ENCODE data around the gene TRIM63. TPM values are rescaled to one million over a fixed set of nuclear protein-coding genes. Genes with fewer than 3 reads are reported as not detected.

Gene TRIM63
- total and polyA plus RNA-seq, 2 donors (not counting 1 experiment from before 2014, with no cell fraction given) = not detected

DNA sequence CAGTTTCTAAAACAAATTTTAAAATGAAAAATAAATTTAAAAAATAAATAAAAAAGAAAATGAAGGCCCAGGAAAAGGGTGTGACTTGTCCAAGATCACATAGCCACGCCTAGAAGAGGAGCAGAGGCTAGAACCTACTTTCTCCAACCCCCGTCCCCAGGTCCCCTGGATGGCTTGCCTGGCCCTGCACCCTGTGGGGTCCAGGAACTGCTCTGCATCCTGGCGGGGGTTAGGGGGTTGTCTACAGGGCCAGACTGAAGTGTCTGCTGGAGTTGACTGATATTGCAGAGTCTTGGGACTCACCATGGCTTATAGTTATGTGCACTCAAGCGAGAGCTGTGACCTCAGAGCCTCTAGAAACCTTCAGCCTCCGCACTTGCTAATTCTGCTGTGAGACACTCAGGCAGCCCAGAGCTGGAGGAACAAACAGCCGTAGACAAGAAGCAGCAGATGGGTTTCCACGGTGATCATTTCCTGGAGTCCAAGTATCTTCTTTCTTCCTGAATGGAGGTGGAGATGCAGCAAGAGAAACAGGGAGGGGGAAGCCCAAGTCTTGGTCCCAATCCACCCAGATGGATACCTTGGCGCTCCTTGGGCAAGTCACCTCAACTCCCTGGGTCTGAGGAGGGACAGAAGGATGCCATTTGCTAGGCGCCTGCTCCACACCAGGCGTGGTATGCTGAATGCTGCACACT, 51.0 kb downstream of the TRIM63 start:
- Histone ChIP-seq H3K9me3 (ENCODE audit: control extremely low read depth in 1 of 3, control insufficient read depth in 2 of 3, insufficient read depth in 1 of 3, low read length in 2 of 3) (no peaks in the 10 kb centered on the region), H3K4me3 (ENCODE audit: control extremely low read depth in 1 of 5, extremely low read depth in 1 of 5, insufficient read depth in 1 of 5, low read depth in 2 of 5, low read length in 4 of 5) (no peak overlapping the region), H3K27me3 (replicated peaks in 1 of 4; ENCODE audit: control extremely low read depth in 1 of 4, control insufficient read depth in 3 of 4, insufficient read depth in 4 of 4, low read length in 3 of 4) (peaks cover 0 to 3% (median 0%) of the 10 kb centered on the region in 4 experiments), H3K27ac (ENCODE audit: low read length in 2 of 2) (no peak overlapping the region), H2AFZ (ENCODE audit: insufficient read depth, low read depth, low read length, poor library complexity, severe bottlenecking) (no peak overlapping the region), H3K9ac (ENCODE audit: low read length) (no peak overlapping the region), H3K36me3 (replicated peaks in 1 of 2; ENCODE audit: control extremely low read depth in 1 of 2, control insufficient read depth in 1 of 2, extremely low read depth in 1 of 2, insufficient read depth in 2 of 2, low read length in 1 of 2) (no peaks in the 10 kb centered on the region), H3K4me1 (ENCODE audit: control insufficient read depth in 2 of 2, insufficient read depth in 2 of 2, low read length in 2 of 2) (no peaks in the 10 kb centered on the region), H3K79me2 (ENCODE audit: control insufficient read depth, insufficient read depth, low read length) (no peaks in the 10 kb centered on the region), H3K4me2 (replicated peaks; ENCODE audit: low read depth, low read length, poor library complexity, severe bottlenecking) (no peak overlapping the region), H4K20me1 (ENCODE audit: control insufficient read depth, insufficient read depth, low read length, poor library complexity, severe bottlenecking) (no peaks in the 10 kb centered on the region)
- intact Hi-C loops (cut with micrococcal nuclease) = no loop called here
- no peak for DNase-seq
- Mint-ChIP-seq H3K4me3 (no peak overlapping the region), H3K27me3 (peaks cover 5% of the 10 kb centered on the region), H3K9me3 (ENCODE audit: insufficient read depth) (no peaks in the 10 kb centered on the region), H3K27ac (no peak overlapping the region), H3K4me1 (no peaks in the 10 kb centered on the region)
- WGBS (ENCODE audit: insufficient coverage) = 84% methylated on average over 6 of the region's 10 CpGs
- ATAC-seq (ENCODE audit: low read depth) = no peak
- ChIA-PET POLR2A (no interaction called here), CTCF (no interaction called here)
- no peak for TF ChIP-seq EZH2 (IDR thresholded peaks at IDR 0.05; ENCODE audit: borderline replicate concordance, insufficient read depth, low read depth, low read length, poor library complexity, severe bottlenecking)
- TF ChIP-seq, protein P1, sequence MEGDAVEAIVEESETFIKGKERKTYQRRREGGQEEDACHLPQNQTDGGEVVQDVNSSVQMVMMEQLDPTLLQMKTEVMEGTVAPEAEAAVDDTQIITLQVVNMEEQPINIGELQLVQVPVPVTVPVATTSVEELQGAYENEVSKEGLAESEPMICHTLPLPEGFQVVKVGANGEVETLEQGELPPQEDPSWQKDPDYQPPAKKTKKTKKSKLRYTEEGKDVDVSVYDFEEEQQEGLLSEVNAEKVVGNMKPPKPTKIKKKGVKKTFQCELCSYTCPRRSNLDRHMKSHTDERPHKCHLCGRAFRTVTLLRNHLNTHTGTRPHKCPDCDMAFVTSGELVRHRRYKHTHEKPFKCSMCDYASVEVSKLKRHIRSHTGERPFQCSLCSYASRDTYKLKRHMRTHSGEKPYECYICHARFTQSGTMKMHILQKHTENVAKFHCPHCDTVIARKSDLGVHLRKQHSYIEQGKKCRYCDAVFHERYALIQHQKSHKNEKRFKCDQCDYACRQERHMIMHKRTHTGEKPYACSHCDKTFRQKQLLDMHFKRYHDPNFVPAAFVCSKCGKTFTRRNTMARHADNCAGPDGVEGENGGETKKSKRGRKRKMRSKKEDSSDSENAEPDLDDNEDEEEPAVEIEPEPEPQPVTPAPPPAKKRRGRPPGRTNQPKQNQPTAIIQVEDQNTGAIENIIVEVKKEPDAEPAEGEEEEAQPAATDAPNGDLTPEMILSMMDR (IDR thresholded peaks at IDR 0.05) = no peak

DNA sequence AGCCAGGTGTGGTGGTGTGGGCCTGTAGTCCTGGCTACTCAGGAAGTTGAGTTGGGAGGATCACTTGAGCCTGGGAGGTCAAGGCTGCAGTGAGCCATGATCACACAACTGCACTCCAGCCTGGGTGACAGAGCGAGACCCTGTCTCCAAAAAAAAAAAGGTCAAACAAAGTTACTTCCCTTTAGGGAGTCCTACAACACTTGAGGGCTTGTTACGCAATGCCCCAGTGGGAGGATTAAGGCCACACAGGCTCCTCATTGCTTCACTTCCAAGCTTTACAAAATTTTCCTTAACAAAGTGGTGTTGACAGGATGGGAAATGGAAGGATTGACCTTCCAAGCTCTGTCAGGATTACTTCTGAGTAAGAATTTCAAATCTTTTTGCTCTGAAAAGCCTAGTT, 52.1 kb downstream of the TRIM63 start:
- ATAC-seq (ENCODE audit: low read depth) = no peak
- WGBS (ENCODE audit: insufficient coverage) = 89% methylated on average over 1 of the region's 2 CpGs
- no peak overlapping the region for H3K27ac ChIP-seq (ENCODE audit: low read length in 2 of 2)
- no peak overlapping the region for H3K4me3 ChIP-seq (ENCODE audit: control extremely low read depth in 1 of 5, extremely low read depth in 1 of 5, insufficient read depth in 1 of 5, low read depth in 2 of 5, low read length in 4 of 5)
- no peak overlapping the region for H3K27ac Mint-ChIP-seq
- no peaks in the 10 kb centered on the region for H3K4me1 Mint-ChIP-seq
- intact Hi-C loops (cut with micrococcal nuclease) = no loop called here
- H3K27me3 Mint-ChIP-seq = peaks cover 4% of the 10 kb centered on the region
- POLR2A ChIA-PET = no interaction called here
- no peaks in the 10 kb centered on the region for H3K4me1 ChIP-seq (ENCODE audit: control insufficient read depth in 2 of 2, insufficient read depth in 2 of 2, low read length in 2 of 2)
- no peaks in the 10 kb centered on the region for H4K20me1 ChIP-seq (ENCODE audit: control insufficient read depth, insufficient read depth, low read length, poor library complexity, severe bottlenecking)
- no peak for DNase-seq
- no peak overlapping the region for H3K4me3 Mint-ChIP-seq
- H3K4me2 ChIP-seq (replicated peaks; ENCODE audit: low read depth, low read length, poor library complexity, severe bottlenecking) = no peak overlapping the region
- no peak overlapping the region for H2AFZ ChIP-seq (ENCODE audit: insufficient read depth, low read depth, low read length, poor library complexity, severe bottlenecking)
- H3K27me3 ChIP-seq (replicated peaks in 1 of 4; ENCODE audit: control extremely low read depth in 1 of 4, control insufficient read depth in 3 of 4, insufficient read depth in 4 of 4, low read length in 3 of 4) = peaks cover 0 to 2% (median 0%) of the 10 kb centered on the region in 4 experiments
- TF ChIP-seq EZH2 (IDR thresholded peaks at IDR 0.05; ENCODE audit: borderline replicate concordance, insufficient read depth, low read depth, low read length, poor library complexity, severe bottlenecking) = no peak
- TF ChIP-seq, protein P1 (IDR thresholded peaks at IDR 0.05) = no peak
- CTCF ChIA-PET = no interaction called here
- H3K36me3 ChIP-seq (replicated peaks in 1 of 2; ENCODE audit: control extremely low read depth in 1 of 2, control insufficient read depth in 1 of 2, extremely low read depth in 1 of 2, insufficient read depth in 2 of 2, low read length in 1 of 2) = no peaks in the 10 kb centered on the region
- no peaks in the 10 kb centered on the region for H3K9me3 ChIP-seq (ENCODE audit: control extremely low read depth in 1 of 3, control insufficient read depth in 2 of 3, insufficient read depth in 1 of 3, low read length in 2 of 3)
- no peak overlapping the region for H3K9ac ChIP-seq (ENCODE audit: low read length)
- H3K79me2 ChIP-seq (ENCODE audit: control insufficient read depth, insufficient read depth, low read length) = no peaks in the 10 kb centered on the region
- H3K9me3 Mint-ChIP-seq (ENCODE audit: insufficient read depth) = no peaks in the 10 kb centered on the region

Data from B cell (primary cell).